HG02763 (cell line): Measurements from ENCODE around the gene NACC1.

Experiments
- ATAC-seq: cut with Tn5 transposase; IDR thresholded peaks from one replicate; pipeline ENCODE4 v1.9.1; 2021; ENCODE audit warnings: mild to moderate bottlenecking, moderate library complexity; ENCODE audit not compliant: unreplicated experiment

The NACC1 gene

DNA sequence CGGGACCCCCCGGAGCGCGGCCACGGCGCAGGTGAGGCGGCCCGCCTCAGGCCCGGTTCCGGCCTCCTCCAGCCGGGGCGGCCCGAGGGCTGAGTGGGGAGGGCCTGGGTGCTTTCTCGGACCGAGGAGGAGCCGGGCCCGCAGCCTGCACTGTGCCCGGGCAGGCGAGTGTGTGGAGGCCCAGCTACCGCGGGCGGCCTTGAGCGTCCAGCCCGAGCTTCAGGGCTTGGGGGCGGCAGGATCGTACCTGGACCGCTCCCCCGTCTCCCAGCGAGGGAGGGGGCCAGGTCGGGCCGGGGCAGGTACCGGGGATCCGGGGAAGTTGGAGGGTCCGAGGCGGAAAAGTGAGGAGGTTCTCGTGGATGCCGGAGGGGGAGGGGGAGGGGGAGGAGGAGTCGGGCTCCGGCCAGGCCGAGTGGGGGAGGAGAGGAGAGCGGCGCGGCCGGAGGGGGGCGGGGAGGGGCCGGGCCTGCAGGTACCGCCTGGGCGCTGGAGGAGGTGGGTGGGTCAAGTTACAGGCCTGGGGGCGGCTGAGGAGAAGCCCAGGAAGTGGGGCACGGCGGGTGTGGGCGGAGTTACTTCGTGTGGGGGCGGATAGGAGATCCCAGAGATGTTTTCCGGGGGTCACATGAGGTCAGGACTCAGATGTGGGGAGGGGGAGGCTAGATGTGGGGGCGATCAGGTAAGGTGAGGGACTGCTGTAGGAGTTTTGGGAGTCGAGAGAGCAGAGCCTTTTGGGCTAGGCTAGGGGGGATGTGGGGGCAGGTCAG, 545 bp downstream of the NACC1 start:
- no peak for ATAC-seq

DNA sequence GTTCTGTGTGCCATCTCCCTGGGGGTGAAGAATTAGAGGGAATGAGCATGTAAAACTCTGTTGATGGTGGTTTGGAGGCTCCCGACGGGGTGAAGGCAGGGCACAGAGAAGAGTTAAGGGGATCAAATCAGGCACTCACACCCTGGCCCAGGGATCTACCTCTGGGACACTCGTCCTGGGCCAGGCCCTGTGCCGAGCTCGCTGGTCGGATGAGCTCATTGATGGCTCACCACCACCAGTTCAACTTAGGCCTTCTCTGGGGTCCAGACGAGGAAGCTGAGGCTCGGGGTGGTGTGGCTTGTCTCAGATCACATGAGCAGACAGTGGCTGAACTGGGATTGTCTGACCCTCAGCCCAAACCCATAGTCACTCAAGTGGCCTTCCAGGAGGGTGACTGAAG, 1.6 kb downstream of the NACC1 start:
- ATAC-seq: no peak

DNA sequence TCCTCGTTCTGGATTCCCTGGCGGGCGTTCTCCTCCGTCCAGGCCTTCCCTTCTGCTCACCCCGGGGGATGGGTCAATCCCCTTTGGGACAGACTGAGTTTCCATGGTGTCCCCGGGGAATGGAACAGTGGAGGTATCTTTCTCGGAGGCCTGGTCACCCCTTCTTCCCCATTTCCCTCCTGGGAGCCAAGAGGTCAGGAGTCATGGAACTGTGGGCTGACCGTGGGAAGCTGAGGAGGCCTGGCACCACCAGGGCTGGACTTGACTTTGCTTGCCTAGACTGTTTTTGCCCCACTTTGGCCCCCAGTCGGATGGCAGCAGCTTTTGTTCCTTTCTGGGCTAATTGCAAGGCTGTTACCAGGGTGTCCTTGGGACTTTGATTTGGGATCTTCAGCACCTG, 2.0 kb downstream of the NACC1 start:
- no peak for ATAC-seq

DNA sequence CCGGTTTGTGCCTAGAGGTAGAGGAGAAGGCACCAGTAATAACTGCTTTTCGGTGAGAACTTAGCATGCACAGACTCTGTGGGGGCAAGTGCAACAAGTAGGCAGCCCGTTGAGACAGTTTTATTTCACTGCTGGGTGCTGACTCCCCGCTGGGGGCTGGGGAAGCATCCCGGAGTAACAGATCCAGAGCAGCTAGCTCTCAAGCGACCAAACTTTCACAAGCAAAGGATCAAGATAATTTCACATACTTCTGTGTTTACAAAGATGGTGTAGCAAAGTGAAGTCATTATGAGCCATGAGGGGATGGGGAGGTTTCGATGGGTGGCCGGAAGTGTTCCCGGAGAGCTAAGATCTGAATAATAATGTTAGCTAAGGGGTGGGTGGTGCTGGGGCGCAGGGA, 2.8 kb downstream of the NACC1 start:
- no peak for ATAC-seq

DNA sequence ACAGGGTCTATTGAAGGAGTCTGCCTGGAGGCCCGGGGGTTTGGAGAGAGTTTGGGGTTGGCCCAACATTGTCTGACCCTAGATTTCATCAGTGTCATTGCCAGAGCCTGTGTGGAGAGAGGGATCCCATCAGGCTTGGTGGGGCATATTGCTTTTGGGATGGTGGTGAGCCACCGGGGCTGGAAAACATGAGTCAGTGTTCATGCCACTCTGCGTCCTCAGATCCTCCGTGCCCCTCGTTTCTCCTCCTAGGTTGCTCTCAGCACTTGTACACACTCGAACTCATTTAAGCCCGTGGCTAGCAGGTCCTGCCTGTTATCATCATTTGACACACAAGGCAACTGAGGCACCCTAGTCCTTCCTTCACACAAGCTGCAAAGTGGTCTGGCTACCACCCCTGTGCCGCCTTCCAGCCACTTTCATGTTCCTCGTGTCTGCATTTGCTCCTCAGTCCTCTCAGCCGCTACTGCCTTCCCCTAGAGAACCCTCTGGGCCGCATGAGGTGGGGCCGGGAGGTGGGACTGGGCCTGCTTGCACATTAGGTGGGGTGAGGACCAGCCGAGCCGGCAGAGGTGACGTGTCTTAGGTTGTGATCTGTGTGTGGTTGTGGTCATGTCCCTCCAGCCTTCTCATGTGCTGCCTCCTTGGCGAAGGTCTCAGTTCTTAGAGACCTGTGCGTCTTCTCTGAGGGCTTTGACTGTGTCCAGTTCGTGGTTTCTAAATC, 3.6 kb downstream of the NACC1 start:
- ATAC-seq: no peak

DNA sequence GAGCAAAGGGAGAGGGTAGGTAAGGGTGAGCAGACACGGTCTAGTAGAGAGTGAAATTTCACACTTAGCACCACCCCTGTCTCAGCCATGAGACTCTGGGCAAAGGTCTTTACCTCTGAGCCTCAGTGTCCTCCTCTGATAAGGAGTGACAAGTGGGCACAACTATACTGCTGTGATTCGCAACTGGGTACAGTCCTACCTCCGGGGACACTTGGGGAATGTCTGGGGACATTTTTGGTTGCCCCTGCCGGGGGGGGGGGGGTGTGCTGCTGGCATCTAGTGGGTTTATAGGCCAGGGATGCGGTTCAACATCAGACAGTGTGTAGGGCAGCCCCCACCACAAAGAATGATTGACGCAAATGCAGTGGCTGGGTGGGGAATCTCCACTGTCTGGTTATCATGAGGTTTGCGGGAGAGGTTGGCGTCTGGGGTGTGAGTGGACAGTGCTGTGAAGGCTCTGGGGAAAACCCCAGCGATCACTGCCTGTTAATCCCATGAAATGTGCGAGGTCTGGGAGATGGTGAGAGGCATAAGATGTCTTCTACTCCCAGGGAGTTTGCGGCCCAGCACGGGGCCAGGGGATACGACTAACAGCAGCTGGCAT, 4.3 kb downstream of the NACC1 start:
- ATAC-seq: no peak

DNA sequence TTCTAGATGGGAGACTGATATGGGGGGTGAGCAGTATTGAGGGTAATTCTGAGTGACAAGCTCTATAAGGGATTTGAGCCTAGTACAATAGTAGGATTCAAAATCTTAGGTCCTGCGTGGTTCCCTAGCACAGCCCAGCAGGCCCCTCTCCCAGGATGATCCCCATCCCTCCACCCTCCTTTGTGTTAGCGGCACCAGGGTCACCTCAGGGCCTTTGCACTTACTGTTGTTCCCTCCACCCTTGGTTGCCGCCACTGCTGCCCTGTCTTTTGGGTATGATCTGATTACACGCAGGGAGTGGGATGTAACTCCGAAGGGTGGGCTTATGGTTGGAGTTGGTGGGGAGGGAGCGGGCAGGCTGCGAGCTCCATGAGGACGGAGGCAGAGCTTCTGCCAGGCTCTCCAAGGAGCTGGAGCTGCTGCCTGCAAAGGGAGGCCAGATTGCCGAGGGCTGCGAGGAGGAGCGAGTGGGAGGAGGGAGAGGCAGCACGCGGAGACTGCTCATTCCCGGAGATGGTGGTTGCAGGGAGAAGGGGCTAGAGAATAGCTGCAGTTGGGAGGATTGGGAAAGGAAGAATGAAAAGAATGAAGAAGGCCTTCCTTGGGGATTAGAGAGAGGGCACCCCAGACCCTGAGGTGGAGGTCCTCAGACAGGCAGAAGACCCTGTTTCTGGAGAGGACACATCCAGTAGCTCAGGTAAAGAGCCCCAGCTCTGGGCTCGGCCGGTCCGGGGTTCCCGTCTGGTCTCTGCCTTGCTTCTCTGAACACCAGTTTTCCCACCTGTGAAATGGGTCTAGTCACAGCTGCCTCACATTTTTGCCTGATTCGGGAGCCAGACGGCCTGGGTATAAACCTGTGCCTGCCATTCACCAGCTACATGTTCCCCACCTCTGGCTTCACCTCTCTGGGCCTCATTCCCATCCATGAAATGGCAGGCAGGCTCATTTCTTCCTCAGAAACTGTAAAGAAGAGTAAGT, 5.2 kb downstream of the NACC1 start:
- ATAC-seq: no peak

DNA sequence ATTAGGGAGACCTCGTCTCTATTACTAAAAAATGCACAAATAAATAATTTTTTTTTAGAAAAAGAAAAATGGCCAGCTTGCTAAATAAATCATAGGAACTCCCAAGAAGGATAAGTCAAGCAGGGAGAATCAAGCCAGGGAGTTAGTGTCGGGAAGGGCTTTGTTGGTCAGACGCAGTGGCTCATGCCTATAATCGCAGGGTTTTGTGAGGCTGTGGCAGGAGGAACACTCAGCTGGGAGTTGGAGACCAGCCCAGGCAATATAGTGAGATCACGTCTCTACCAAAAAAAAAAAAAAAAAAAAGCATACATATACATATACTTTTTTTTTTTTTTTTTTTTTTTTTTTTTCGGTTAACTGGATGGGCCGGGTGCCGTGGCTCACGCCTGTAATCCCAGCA, 9.0 kb downstream of the NACC1 start:
- ATAC-seq: no peak

DNA sequence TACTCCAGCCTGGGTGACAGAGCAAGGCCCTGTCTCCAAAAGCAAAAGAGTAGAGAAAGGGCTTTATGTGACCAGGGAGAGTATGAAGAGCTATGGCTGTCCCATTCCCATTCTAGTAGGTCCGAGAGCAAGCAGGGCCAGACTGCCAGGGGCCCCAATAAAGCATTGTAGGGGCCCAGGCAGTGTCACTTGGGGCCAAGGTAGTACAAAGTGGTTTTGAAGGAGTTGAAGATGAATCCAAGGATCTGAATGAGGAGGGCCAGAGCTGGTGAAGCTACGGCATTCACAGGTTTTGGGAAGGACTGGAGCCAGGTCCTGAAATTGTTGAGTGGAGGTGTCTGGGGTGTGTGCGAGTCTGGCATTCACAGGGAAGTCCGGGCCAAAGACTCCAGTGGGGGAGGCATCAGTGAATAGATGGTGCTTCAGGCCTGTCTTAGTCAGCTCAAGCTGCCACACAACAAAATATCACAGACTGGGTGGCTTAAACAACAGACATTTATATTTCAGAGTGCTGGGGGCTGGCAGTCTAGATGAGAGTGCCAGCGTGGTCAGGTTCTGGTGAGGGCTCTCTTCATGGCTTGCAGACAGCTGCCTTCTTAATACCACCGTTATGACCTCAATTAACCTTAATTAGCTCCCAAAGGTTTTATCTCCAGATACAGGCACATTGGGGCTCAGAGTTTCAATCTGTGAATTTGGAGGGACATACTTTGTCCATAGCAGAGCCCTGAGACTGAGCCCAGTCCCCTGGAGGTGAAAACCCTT, 9.9 kb downstream of the NACC1 start:
- ATAC-seq: no peak

DNA sequence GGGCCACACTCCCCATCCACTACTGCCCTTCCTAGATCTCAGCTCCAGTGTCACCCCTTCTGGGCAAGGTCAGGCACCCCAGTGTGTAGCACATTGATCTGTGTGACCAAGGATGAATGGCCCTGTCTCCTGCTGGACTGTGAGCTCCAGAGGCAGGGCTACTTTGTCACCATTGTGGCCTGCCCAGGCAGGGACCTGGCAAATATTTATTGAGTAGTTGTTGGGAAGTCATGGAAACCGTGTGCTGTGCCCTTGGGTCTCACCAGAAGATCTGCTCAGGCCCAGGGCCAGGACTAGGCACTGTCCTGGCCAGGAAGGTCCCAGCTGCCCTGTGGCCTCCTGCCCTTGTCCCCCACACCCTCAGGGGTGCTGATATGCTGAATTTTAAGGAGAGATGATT, 10.5 kb downstream of the NACC1 start:
- no peak for ATAC-seq

DNA sequence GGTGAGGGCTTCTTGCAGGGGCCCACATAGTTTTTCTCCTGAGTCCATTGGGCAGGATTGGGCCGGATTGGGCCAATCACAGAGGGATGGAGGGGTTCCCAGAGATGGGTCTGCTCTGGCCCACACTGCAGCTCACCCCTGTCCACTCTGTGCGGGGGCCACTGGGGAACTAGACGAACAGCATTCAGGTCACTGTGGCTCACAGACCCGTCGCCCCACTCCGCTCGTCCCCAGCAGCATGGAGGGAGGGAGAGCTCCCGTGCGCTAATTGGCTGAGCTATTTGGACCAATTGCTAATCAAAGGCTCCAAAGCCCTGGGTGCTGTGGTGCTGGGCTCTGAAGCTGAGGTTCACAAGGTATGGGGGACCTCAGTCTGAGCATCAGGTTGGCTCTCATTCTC, 11.3 kb downstream of the NACC1 start:
- no peak for ATAC-seq

DNA sequence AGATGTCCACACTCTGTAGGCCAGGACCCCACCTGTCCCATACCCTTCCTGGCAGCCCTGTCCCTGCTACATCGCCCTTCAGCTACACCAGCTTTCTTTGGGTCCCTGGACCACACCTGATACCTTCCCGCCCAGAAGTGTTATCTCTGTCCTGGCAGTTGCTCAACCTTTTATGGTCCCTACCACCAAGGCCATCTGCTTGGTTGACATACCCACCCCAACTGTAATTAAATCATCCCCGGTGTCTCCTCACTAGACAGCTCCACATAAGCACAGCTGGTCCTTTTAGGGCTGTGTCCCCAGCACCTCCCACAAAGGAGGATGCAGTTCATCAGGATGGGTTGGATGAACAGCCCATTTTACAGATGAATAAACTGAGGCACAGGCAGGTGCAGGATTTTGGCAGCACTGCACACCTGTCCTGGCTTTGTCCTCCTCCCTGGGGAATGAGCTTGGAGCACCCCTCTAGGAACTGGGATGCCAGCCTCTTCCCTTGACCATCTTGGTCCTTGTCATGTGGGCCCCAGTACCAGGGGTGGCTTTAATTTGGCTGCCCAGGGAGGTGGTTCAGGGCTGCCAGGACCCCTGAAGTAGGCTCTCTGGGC, 12.9 kb downstream of the NACC1 start:
- no peak for ATAC-seq

DNA sequence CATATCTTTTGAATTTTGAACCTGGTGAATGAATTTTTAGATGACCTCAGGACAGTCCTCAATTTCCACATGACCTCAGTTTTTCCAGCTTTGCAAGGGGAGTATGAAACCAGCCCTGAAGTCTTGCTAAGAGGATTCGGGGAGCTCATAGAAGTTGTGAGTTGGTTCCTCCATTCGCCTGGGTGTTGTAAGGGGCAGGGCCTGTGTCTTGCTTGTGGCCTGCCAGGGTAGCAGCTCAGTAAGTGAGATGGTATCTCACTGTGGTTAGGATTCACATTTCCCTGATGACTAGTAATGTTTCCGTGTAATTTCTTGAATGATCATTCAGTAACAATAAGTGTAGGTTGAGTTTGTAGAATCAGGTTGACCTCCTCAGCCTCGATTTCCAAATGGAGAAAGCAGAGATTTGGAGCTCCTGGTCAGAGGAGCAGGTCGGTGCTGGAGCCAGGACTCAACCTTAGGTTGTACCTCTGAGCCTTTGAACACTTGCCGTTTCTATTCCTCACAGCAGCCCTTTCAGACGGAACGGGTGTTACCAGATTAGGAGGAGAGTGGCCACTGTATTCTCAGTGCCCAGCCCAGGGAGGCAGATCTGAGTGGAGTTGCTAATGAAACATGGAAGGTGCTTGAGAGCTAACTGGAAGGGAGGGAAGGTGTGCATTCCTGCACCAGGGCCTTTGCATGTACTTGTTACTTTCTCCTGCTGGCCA, 14.6 kb downstream of the NACC1 start:
- no peak for ATAC-seq

DNA sequence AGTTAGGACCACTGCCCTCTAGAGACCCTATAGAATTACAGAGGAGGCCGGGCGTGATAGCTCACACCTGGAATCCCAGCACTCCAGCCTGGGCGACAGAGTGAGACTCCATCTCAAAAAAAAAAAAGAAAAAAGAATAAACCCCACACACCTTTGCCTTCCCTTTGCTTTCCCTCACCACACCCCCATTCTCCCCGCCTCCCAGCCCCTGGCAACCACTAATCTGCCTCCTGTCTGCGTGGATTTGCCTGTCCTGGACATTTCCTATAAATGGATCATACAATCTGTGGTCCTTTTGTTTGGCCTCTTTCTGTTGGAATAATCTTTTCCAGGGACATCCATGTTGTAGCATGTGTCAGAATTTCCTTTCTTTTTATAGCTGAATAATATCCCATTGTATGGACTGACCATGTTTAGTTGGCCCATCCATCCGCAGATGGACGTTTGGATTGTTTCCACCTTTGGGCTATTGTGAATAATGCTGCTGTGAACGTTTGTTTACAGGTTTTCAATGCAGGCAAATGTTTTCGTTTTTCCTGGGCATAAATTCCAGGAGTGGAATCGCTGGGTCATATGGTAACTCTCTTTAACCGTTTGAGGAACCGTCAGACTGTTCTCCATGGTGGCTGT, 15.3 kb downstream of the NACC1 start:
- ATAC-seq: no peak

DNA sequence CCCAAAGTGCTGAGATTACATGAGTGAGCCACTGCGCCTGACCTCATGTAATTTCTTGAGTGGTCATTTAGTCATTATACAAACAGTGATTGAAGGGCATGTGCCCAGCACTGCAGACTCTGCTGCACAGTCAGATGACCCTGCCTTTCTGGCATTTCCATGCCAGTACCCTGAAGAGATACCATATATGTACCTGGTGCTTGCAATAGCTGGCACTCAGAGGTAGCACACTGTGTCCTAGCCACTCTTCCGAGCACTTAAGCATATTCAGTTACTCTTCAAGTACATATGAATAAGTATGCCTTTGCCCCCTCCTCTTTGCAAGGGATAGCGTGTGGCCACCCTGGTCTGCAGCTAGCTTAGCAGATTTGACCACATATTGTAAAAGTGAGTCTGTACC, 16.6 kb downstream of the NACC1 start:
- ATAC-seq: no peak

DNA sequence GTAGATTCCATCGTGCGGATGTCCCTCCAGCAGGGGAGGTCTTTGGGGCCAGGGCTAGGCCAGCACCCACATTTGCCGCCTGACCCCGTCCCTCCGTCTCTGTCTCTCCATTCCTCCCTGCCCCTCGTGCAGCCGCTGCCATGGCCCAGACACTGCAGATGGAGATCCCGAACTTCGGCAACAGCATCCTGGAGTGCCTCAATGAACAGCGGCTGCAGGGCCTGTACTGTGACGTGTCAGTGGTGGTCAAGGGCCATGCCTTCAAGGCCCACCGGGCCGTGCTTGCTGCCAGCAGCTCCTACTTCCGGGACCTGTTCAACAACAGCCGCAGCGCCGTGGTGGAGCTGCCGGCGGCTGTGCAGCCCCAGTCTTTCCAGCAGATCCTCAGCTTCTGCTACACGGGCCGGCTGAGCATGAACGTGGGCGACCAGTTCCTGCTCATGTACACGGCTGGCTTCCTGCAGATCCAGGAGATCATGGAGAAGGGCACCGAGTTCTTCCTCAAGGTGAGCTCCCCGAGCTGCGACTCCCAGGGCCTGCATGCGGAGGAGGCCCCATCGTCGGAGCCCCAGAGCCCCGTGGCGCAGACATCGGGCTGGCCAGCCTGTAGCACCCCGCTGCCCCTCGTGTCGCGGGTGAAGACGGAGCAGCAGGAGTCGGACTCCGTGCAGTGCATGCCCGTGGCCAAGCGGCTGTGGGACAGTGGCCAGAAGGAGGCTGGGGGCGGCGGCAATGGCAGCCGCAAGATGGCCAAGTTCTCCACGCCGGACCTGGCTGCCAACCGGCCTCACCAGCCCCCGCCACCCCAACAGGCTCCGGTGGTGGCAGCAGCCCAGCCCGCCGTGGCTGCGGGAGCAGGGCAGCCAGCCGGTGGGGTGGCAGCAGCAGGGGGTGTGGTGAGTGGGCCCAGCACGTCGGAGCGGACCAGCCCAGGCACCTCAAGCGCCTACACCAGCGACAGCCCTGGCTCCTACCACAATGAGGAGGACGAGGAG, 17.3 kb downstream of the NACC1 start:
- ATAC-seq: no peak

DNA sequence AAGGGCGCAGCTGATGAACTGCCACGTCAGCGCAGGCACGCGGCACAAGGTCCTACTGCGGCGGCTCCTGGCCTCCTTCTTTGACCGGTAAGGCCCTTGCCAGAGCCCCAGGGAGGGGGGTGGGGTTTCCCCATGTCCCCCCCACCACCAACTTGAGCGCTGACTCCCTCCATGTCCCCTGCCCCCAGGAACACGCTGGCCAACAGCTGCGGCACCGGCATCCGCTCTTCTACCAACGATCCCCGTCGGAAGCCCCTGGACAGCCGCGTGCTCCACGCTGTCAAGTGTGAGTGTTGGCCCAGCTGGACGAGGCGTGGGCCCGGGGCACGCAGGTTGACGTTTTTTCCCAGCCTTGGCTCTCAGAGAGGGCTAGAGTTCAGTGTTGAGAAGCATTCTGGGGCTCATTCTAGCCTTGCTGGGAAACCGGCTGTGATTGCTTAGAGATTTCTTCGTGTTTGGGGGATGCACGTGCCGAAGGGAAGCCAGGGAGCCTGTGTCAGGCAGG, 19.3 kb downstream of the NACC1 start:
- ATAC-seq: no peak
